Endothelial cell of umbilical vein (primary cell): ENCODE results near the gene GPX8. TPM values are rescaled to one million over a fixed set of nuclear protein-coding genes. Genes with fewer than 3 reads are reported as not detected.

Experiments used
- BruUV-seq: library from RNA; stranded (reverse); fragments of 400-500 nt; replicated peaks from 2 replicates; lab custom pipeline; 2021; lab: Mats Ljungman, UMichigan
- CTCF ChIA-PET: fragments of 300-600, 350-600 bp; sonication (Branson Sonifier 250); formaldehyde crosslinking; loops from one replicate; lab custom pipeline; 2021; ENCODE audit warnings: antibody characterized with exemption, inconsistent platforms; lab: Charles Lee
- POLR2A ChIA-PET: fragments of 300-600, 350-600 bp; sonication (Branson Sonifier 250); formaldehyde crosslinking; loops from one replicate; lab custom pipeline; 2021; ENCODE audit warnings: antibody characterized with exemption, inconsistent platforms; lab: Charles Lee
- DNase-seq: peaks from one replicate; pipeline ENCODE4 v3.0.0-alpha.2; 2011; ENCODE audit warnings: low read depth, low spot score
- FAIRE-seq: peaks from 2 replicates; lab custom pipeline; 2011; peaks lifted over from hg19 to GRCh38; lab: Jason Lieb, UNC
- H2AFZ ChIP-seq: 2 replicates; pipeline ENCODE4 v1.6.0; 2012; ENCODE audit warnings: low read depth, low read length, control low read depth, inconsistent platforms
- H3K27ac ChIP-seq: 2 replicates; pipeline ENCODE4 v1.5.1; 2011; ENCODE audit warnings: low read depth, mild to moderate bottlenecking, control low read depth, low read length, moderate library complexity; ENCODE audit not compliant: insufficient read depth
- H3K27me3 ChIP-seq, 2 experiments: 2 replicates each; pipeline versions ENCODE4 v1.6.0 to v1.6.1; 2011; ENCODE audit warnings: low read length in 2 of 2, mixed read lengths in 1 of 2; ENCODE audit not compliant: control insufficient read depth in 2 of 2, insufficient read depth in 2 of 2
- H3K36me3 ChIP-seq, 2 experiments: 2 replicates in 1 of 2; 3 replicates in 1 of 2; pipeline ENCODE4 v1.5.1; 2011; ENCODE audit warnings: low read length in 2 of 2, mild to moderate bottlenecking in 1 of 2, moderate library complexity in 1 of 2; ENCODE audit not compliant: control insufficient read depth in 2 of 2, insufficient read depth in 2 of 2; ENCODE audit errors: extremely low read depth in 1 of 2
- H3K4me1 ChIP-seq: 3 replicates; pipeline ENCODE4 v1.5.1; 2011; ENCODE audit warnings: mild to moderate bottlenecking, low read length; ENCODE audit not compliant: control insufficient read depth, insufficient read depth; ENCODE audit errors: extremely low read depth
- H3K4me2 ChIP-seq: 2 replicates; pipeline ENCODE4 v1.6.1; 2011; ENCODE audit warnings: low read length, control low read depth, mixed read lengths; ENCODE audit not compliant: insufficient read depth
- H3K4me3 ChIP-seq, 3 experiments: fragments of 200-600 bp in 1 of 3; sonication (generic), shearing (Covaris generic) in 1 of 3; replicated peaks in 1 of 3; 2 replicates each; pipeline ENCODE4 v1.5.1; 2011 to 2016; ENCODE audit warnings: control low read depth in 3 of 3, low read length in 3 of 3, mild to moderate bottlenecking in 2 of 3, inconsistent platforms in 1 of 3, low read depth in 1 of 3, moderate library complexity in 1 of 3; ENCODE audit not compliant: insufficient read depth in 1 of 3
- H3K79me2 ChIP-seq: 2 replicates; pipeline ENCODE4 v1.6.0; 2012; ENCODE audit warnings: low read length, inconsistent platforms; ENCODE audit not compliant: control insufficient read depth, insufficient read depth
- H3K9ac ChIP-seq: replicated peaks from 2 replicates; pipeline ENCODE3; 2011; ENCODE audit warnings: low read length, control low read depth; ENCODE audit not compliant: insufficient read depth; ENCODE audit errors: extremely low read depth
- H3K9me1 ChIP-seq: replicated peaks from 3 replicates; pipeline ENCODE4 v1.6.0; 2011; ENCODE audit warnings: mild to moderate bottlenecking, low read length; ENCODE audit not compliant: control insufficient read depth, insufficient read depth; ENCODE audit errors: extremely low read depth
- H3K9me3 ChIP-seq: replicated peaks from 2 replicates; pipeline ENCODE4 v1.5.1; 2012; ENCODE audit warnings: low read length, inconsistent platforms; ENCODE audit not compliant: control insufficient read depth, insufficient read depth
- H4K20me1 ChIP-seq: replicated peaks from 2 replicates; pipeline ENCODE3; 2011; ENCODE audit warnings: mild to moderate bottlenecking, low read length; ENCODE audit not compliant: control insufficient read depth, insufficient read depth; ENCODE audit errors: extremely low read depth
- CTCF ChIP-seq, 2 donors: IDR thresholded peaks; 1 replicate in 1 of 2; 2 replicates in 1 of 2; pipeline ENCODE4 v1.5.1; 2011; ENCODE audit warnings: low read length in 2 of 2, mild to moderate bottlenecking in 2 of 2, moderate library complexity in 2 of 2, control low read depth in 1 of 2, inconsistent platforms in 1 of 2, low read depth in 1 of 2; ENCODE audit not compliant: insufficient read depth in 1 of 2; ENCODE audit errors: extremely low read depth in 1 of 2
- EZH2 ChIP-seq: IDR thresholded peaks from 2 replicates; pipeline ENCODE4 v1.6.1; 2012; ENCODE audit warnings: borderline replicate concordance, low read depth, mild to moderate bottlenecking, moderate library complexity, low read length, inconsistent platforms; ENCODE audit not compliant: severe bottlenecking
- FOS ChIP-seq: IDR thresholded peaks from 2 replicates; pipeline ENCODE4 v1.6.1; 2011; ENCODE audit warnings: mild to moderate bottlenecking, low read length, moderate library complexity, borderline replicate concordance; ENCODE audit not compliant: insufficient read depth
- GATA2 ChIP-seq: IDR thresholded peaks from 2 replicates; pipeline ENCODE4 v1.7.0; 2011; ENCODE audit warnings: low read depth, mild to moderate bottlenecking, moderate library complexity, mixed read lengths, low read length; ENCODE audit not compliant: insufficient read length, insufficient read depth
- JUN ChIP-seq: IDR thresholded peaks from 2 replicates; pipeline ENCODE4 v1.6.1; 2011; ENCODE audit warnings: borderline replicate concordance, low read depth; ENCODE audit not compliant: insufficient read length, insufficient read depth
- MAX ChIP-seq: IDR thresholded peaks from 2 replicates; pipeline ENCODE4 v1.6.1; 2011; ENCODE audit not compliant: insufficient read depth, insufficient read length
- MYC ChIP-seq: IDR thresholded peaks from one replicate; pipeline ENCODE4 v1.6.1; 2011; ENCODE audit warnings: mild to moderate bottlenecking, low read depth, low read length
- POLR2A ChIP-seq: IDR thresholded peaks from 2 replicates; pipeline ENCODE4 v1.6.1; 2012; ENCODE audit warnings: low read depth, mild to moderate bottlenecking, control low read depth, low read length
- POLR2AphosphoS5 ChIP-seq: IDR thresholded peaks from 2 replicates; pipeline ENCODE4 v1.6.1; 2012; ENCODE audit warnings: low read depth, mild to moderate bottlenecking, control low read depth, low read length, moderate library complexity; ENCODE audit not compliant: insufficient read depth
- dilution Hi-C: fragments of 300-500 bp; cut with MboI; formaldehyde crosslinking; loops from one replicate; pipeline ENCODE4 v1.15.0; 2019; ENCODE audit warnings: low sequenced_read_pairs; ENCODE audit not compliant: extremely low pct_ligation_motif_present
- intact Hi-C: fragments of 100-400 bp; cut with micrococcal nuclease; formaldehyde crosslinking; loops from one replicate; pipeline ENCODE4 v1.10.0; 2022
- polyA plus RNA-seq, 4 experiments: library from polyadenylated mRNA; depleted of rRNA in 3 of 4; stranded (reverse) in 3 of 4; unstranded in 1 of 4; fragments of >200 nt; gene quantifications; 2 replicates each; pipeline versions ENCODE4 v1.2.1 to v1.2.3, GENCODE V29; 2011 to 2012; ENCODE audit warnings: missing spikeins in 1 of 4
- total RNA-seq: library from RNA; stranded (reverse); gene quantifications from 2 replicates; pipeline ENCODE4 v1.2.3, GENCODE V29; 2021

Gene GPX8
- total and polyA plus RNA-seq, 2 donors (not counting 3 experiments of a cell fraction or from before 2014, with no cell fraction given), result 60.1 to 147 TPM

GRCh38 chr5:55180016-55180415 lies 20.0 kb downstream of the GPX8 start:
- H4K20me1 ChIP-seq, result no peaks in the 10 kb centered on the region
- no peak for TF ChIP-seq POLR2AphosphoS5
- TF ChIP-seq EZH2, result no peak
- no peak for TF ChIP-seq JUN
- no peak for TF ChIP-seq GATA2
- no peak for TF ChIP-seq POLR2A
- no peak for TF ChIP-seq MYC
- no peak for TF ChIP-seq MAX
- TF ChIP-seq CTCF (IDR thresholded peaks at IDR 0.05; ENCODE audit: extremely low read depth in 1 of 2, insufficient read depth in 1 of 2, low read depth in 1 of 2, low read length in 2 of 2), result no peak
- no peak for TF ChIP-seq FOS
- no peak overlapping the region for H3K4me2 ChIP-seq
- H2AFZ ChIP-seq, result no peak overlapping the region
- no peaks in the 10 kb centered on the region for H3K36me3 ChIP-seq
- no peaks in the 10 kb centered on the region for H3K9me1 ChIP-seq
- DNase-seq, result no peak
- ChIA-PET POLR2A (no interaction called here), CTCF (interaction anchor here (0.6 to 1.1 kb wide), 2 partner anchors 41 to 52 kb away, joined by 3 read pairs; no protein-coding TSS in a partner anchor)
- H3K27ac ChIP-seq, result no peak overlapping the region
- peaks cover 7% of the 10 kb centered on the region for H3K4me1 ChIP-seq
- intact Hi-C loops (no loop called here), dilution Hi-C loops (no loop called here)
- H3K9me3 ChIP-seq, result no peaks in the 10 kb centered on the region
- BruUV-seq, result no TSS peak
- peaks cover 55 to 90% of the 10 kb centered on the region in 2 experiments for H3K27me3 ChIP-seq
- no peak overlapping the region for H3K9ac ChIP-seq
- no peak overlapping the region for H3K4me3 ChIP-seq
- no peak for FAIRE-seq
- no peaks in the 10 kb centered on the region for H3K79me2 ChIP-seq
